Uterus (tissue), 2 donors: ENCODE measurements around the gene IQSEC1.

Experiments
- CTCF ChIP-seq, 4 experiments: fragments of 200-600 bp in 2 of 4; fragments of 450-650 bp in 2 of 4; sonication (generic) in 2 of 4; IDR thresholded peaks; one replicate each; pipeline ENCODE4 v1.5.1; 2016 to 2019; ENCODE audit warnings: antibody characterized with exemption in 4 of 4, mild to moderate bottlenecking in 2 of 4, moderate library complexity in 1 of 4
- POLR2A ChIP-seq, 2 donors: fragments of 450-650 bp; IDR thresholded peaks; one replicate each; pipeline ENCODE4 v1.6.1; 2016; ENCODE audit warnings: antibody characterized with exemption in 2 of 2, mild to moderate bottlenecking in 1 of 2, moderate library complexity in 1 of 2

- no peak for TF ChIP-seq CTCF (IDR thresholded peaks at IDR 0.05)
- no peak for TF ChIP-seq POLR2A (IDR thresholded peaks at IDR 0.05)
These were observed 196.2 kb downstream of the IQSEC1 start for GRCh38 chr3:12877040-12877439.
